Cardiac muscle cell (in vitro differentiated cells and primary cell): ENCODE measurements around the gene PRIM2. TPM values are rescaled to one million over a fixed set of nuclear protein-coding genes. Genes with fewer than 3 reads are reported as not detected.
"Not testable (repeated sequence)": the region's sequence is repeated elsewhere in the genome, so short reads cannot be mapped to it uniquely, and the experiment has no call there.

Experiments
- DNase-seq, 2 donors: peaks; one replicate each; pipeline versions ENCODE4 v3.0.0 to v3.0.0-alpha.2; 2010 to 2017; ENCODE audit warnings: low read depth in 1 of 2, low spot score in 1 of 2
- H3K27ac ChIP-seq: fragments of 200-600 bp; sonication (generic); 2 replicates; pipeline ENCODE4 v1.5.1; 2016
- H3K27me3 ChIP-seq: fragments of 200-600 bp; sonication (generic); 2 replicates; pipeline ENCODE4 v1.6.0; 2016; ENCODE audit warnings: control low read depth
- H3K36me3 ChIP-seq: fragments of 200-600 bp; sonication (generic); 2 replicates; pipeline ENCODE4 v1.5.1; 2016; ENCODE audit warnings: control low read depth
- H3K4me1 ChIP-seq: fragments of 200-600 bp; sonication (generic); 2 replicates; pipeline ENCODE4 v1.8.1; 2017; ENCODE audit warnings: low read depth, mild to moderate bottlenecking, mixed run types
- H3K4me3 ChIP-seq: fragments of 200-600 bp; sonication (generic); 2 replicates; pipeline ENCODE4 v1.5.1; 2016; ENCODE audit warnings: mild to moderate bottlenecking
- H3K9me3 ChIP-seq: fragments of 200-600 bp; sonication (generic); 2 replicates; pipeline ENCODE4 v1.5.1; 2017; ENCODE audit warnings: low read depth, mild to moderate bottlenecking, control low read depth
- polyA plus RNA-seq: library from polyadenylated mRNA; unstranded; fragments of >200 nt; fragmentation: Nextera tagmentation; extraction: Ambion mirVana; gene quantifications from 2 replicates; pipeline ENCODE4 v1.2.1, GENCODE V29; 2016
- total RNA-seq: library from RNA; depleted of rRNA; stranded (reverse); fragments of >200 nt; gene quantifications from 2 replicates; pipeline ENCODE4 v1.2.3, GENCODE V29; 2016
- TF ChIP-seq, protein P1 (sequence below): IDR thresholded peaks from 2 replicates; pipeline ENCODE4 v1.5.1; 2012; ENCODE audit warnings: low read depth, mild to moderate bottlenecking, low read length

PRIM2 gene
- total and polyA plus RNA-seq, 2 experiments from 2014 or later: 6.2 to 7.4 TPM

DNA sequence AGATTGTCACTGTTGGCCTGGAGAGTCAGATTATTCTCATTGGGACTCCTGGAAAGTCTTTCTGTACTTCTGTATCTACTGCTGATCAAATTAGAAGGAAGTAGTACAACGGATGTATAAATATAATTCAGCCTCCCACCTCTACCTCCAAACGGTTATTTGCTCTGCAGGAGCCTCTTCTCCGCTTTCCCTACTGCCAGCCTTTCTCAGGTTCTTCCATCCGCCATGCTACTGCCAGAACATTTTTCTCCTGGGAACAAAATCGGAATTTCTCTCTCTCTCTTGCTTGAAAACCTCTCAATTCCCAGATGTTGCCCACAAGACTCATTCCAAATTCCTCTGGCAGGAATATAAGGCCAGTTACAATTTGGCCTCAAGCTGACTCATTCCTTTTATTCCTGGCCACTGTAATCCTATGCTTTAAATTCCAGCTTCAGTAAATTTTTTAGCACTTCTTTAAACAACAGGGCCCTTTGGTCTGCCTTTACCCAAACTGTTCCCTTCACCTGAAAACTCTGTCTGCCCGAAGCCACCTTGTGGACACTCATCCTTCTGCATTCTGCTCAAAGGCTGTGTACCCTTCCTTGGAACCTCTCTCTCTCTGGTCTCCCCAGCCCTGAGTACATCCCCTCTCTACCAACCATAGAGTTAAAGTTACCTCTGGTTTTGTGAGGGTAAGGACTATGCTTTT lies 354.7 kb downstream of the PRIM2 start:
- not testable (repeated sequence) for H3K4me3 ChIP-seq, H3K27ac ChIP-seq, H3K27me3 ChIP-seq, H3K4me1 ChIP-seq, H3K9me3 ChIP-seq, H3K36me3 ChIP-seq
- peak in 1 of 2 donors; percentile 56 for DNase-seq
- TF ChIP-seq, protein P1, sequence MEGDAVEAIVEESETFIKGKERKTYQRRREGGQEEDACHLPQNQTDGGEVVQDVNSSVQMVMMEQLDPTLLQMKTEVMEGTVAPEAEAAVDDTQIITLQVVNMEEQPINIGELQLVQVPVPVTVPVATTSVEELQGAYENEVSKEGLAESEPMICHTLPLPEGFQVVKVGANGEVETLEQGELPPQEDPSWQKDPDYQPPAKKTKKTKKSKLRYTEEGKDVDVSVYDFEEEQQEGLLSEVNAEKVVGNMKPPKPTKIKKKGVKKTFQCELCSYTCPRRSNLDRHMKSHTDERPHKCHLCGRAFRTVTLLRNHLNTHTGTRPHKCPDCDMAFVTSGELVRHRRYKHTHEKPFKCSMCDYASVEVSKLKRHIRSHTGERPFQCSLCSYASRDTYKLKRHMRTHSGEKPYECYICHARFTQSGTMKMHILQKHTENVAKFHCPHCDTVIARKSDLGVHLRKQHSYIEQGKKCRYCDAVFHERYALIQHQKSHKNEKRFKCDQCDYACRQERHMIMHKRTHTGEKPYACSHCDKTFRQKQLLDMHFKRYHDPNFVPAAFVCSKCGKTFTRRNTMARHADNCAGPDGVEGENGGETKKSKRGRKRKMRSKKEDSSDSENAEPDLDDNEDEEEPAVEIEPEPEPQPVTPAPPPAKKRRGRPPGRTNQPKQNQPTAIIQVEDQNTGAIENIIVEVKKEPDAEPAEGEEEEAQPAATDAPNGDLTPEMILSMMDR: peak; percentile 25

DNA sequence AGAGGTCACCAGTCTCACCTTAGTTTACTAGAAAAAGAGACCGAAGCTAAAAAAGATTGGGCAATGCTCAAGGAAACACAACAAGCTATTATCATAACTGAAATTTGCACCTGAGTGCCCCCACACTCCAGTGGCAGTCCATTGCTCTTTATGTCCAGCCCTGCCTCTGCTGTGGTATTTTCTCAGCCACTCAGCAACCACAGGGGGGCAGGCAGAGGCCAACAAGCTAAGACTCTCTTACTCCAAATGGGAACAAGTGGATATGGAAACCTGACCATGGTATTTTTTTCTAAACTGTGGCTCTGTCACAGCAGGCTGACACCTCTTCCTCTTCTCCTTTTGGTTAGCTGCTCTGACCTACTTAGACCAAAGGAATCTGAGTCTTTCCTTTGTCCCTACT lies 355.9 kb downstream of the PRIM2 start:
- H3K4me1 ChIP-seq, H3K27ac ChIP-seq, H3K4me3 ChIP-seq, H3K27me3 ChIP-seq, H3K36me3 ChIP-seq, H3K9me3 ChIP-seq: not testable (repeated sequence)
- TF ChIP-seq, protein P1: peak; percentile 24
- DNase-seq: peak; percentile 14 to 31

DNA sequence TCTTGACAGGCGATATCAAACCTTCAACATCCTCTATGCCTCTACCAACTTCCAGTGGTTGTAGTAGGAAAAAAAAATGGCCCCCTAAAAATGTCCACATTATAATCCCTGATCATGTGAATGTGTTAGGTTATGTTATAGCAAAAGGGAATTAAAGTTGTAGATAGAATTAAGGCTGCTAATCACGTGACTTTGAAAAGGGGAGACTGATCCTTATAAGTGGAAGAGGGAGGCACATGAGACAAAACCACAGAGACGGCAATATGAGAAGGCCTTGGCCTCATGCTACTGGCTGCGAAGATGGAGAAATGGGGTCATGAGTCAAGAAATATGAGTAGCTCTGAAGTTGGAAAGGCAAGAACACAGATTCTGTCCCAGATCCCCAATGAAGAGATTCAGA lies 358.0 kb downstream of the PRIM2 start:
- H3K4me3 ChIP-seq, H3K27me3 ChIP-seq, H3K27ac ChIP-seq, H3K4me1 ChIP-seq, H3K36me3 ChIP-seq, H3K9me3 ChIP-seq, DNase-seq: not testable (repeated sequence)

DNA sequence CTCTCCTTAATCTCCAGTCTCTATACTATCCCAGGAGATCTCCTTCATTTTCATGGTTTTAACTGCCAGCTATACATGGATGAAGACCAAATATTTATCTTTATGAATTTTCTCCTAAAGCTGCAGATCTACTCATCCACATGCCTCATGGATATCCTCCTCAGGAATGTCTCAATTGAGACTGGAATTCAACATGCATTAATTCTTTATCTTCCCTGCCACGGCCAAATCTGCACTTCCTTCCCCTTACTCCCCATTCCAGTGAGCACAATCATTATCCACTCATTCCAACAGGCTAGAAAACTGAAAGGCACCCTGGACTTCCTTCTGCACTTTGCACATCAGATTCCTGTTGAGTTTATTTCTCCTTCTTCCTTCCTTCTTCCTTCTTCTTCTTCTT lies 379.0 kb downstream of the PRIM2 start:
- H3K27me3 ChIP-seq, H3K4me1 ChIP-seq, H3K9me3 ChIP-seq, H3K4me3 ChIP-seq, H3K36me3 ChIP-seq, DNase-seq, H3K27ac ChIP-seq: not testable (repeated sequence)

Other genes with a start within 250 kb of the PRIM2 start
- gene ZNF451, start 227.4 kb upstream of the PRIM2 start, total RNA-seq: 28.0 and 61.0 TPM in 2 replicates
- 18.9 and 34.6 TPM in 2 replicates for gene ZNF451, start 227.4 kb upstream of the PRIM2 start, polyA plus RNA-seq
- gene BAG2, start 145.3 kb upstream of the PRIM2 start, total RNA-seq: 6.6 and 7.1 TPM in 2 replicates
- 8.7 and 10.4 TPM in 2 replicates for gene BAG2, start 145.3 kb upstream of the PRIM2 start, polyA plus RNA-seq
- gene RAB23, start 95.3 kb upstream of the PRIM2 start, total RNA-seq: 9.1 and 11.9 TPM in 2 replicates
- gene RAB23, start 95.3 kb upstream of the PRIM2 start, polyA plus RNA-seq: 14.7 and 21.3 TPM in 2 replicates